ENCODE measurements around the gene RETREG1.
"Not testable (repeated sequence)": the region's sequence is repeated elsewhere in the genome, so short reads cannot be mapped to it uniquely, and the experiment has no call there.

Gene RETREG1

DNA sequence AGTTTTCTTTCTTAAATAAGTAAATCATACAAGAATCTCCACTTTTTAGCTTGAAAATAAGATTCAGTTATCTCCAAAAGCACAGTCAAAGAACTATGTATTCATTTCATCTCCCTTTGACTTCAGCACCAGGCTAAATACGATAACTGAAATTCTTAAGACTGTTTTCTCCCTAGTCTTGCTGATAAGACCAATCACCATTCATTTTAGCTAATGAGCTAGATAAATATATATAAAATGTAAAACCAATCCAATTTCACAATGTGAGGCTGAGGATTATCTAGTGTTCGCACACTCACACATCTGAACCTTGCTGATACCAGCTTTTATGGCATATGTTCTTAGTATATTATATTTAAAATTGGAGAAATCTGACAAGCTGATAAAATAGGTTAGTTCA, 133.9 kb downstream of the RETREG1 start:
- Histone ChIP-seq H3K9ac (ENCODE audit: low read depth in 1 of 2, low read length in 2 of 2) (no peak overlapping the region), H3K36me3 (ENCODE audit: control insufficient read depth in 1 of 2, insufficient read depth in 2 of 2, low read length in 2 of 2) (no peaks in the 10 kb centered on the region), H3K27me3 (ENCODE audit: control insufficient read depth in 1 of 2, insufficient read depth in 2 of 2, low read length in 2 of 2) (no peaks in the 10 kb centered on the region), H3K4me1 (ENCODE audit: control insufficient read depth in 1 of 2, insufficient read depth in 2 of 2, low read length in 2 of 2) (peaks cover 23 to 45% of the 10 kb centered on the region in 2 donors), H3K4me3 (ENCODE audit: low read depth in 1 of 2, low read length in 2 of 2) (no peak overlapping the region), H3K9me3 (ENCODE audit: control insufficient read depth in 1 of 2, low read length in 2 of 2) (no peaks in the 10 kb centered on the region), H3K27ac (ENCODE audit: low read depth, low read length) (no peak overlapping the region)

DNA sequence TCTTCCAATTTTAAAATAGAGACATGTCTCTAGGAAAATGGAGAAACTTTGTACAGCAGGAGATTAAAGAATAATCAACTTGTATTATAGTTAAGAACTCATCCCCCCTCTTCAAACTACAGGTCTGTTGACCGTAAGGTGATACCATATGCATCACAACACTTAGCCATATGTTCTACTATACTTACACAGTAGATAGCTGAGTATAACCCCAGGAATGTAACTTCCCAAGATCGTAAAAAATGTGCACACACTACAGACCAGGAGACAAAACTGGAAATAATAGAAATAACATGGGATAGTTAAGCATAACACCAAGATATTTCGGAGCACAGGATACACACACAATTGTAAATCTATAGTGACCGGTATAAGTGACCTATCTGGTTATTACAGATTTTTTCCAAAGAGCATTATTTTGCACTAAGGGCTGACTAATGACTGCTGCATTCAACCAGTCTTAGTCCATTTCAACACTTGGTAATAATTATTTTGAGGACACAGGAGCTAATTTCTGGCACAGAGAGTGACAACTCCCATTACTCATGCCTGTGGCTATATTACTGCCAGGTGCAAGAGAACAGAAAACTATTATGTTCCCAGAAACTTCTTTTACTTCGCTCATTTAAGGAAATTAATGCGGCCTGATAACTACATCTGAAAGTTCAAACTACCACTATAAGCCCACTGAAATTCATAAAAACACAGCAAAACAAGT, 135.8 kb downstream of the RETREG1 start:
- Histone ChIP-seq H3K4me3 (ENCODE audit: low read depth in 1 of 2, low read length in 2 of 2) (no peak overlapping the region), H3K27ac (ENCODE audit: low read depth, low read length) (no peak overlapping the region), H3K36me3 (ENCODE audit: control insufficient read depth in 1 of 2, insufficient read depth in 2 of 2, low read length in 2 of 2) (no peaks in the 10 kb centered on the region)

DNA sequence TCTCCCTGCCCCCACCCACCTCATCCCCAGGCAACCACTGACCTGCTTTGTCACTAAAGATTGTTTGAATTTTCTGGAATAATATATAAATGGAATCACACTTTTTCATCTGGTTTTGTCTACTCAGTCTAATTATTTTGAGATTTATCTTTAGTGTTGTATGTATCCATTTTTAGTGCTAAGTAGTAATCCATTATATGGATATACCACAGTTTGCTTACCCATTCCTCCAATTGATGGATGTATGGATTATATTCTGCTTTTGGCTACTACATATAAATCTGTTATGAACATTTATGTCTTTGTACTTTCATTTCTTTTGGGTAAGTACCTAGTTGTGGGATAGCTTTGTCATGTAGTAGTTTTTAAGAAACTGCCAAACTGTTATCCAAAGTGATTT, 136.7 kb downstream of the RETREG1 start:
- no peaks in the 10 kb centered on the region for H3K27me3 ChIP-seq (ENCODE audit: control insufficient read depth in 1 of 2, insufficient read depth in 2 of 2, low read length in 2 of 2)
- no peak overlapping the region for H3K4me3 ChIP-seq (ENCODE audit: low read depth in 1 of 2, low read length in 2 of 2)
- H3K27ac ChIP-seq (ENCODE audit: low read depth, low read length), result no peak overlapping the region
- no peaks in the 10 kb centered on the region for H3K9me3 ChIP-seq (ENCODE audit: control insufficient read depth in 1 of 2, low read length in 2 of 2)
- peaks cover 0 to 5% of the 10 kb centered on the region in 2 donors for H3K36me3 ChIP-seq (ENCODE audit: control insufficient read depth in 1 of 2, insufficient read depth in 2 of 2, low read length in 2 of 2)
- no peak overlapping the region for H3K9ac ChIP-seq (ENCODE audit: low read depth in 1 of 2, low read length in 2 of 2)
- H3K4me1 ChIP-seq (ENCODE audit: control insufficient read depth in 1 of 2, insufficient read depth in 2 of 2, low read length in 2 of 2), result peaks cover 10 to 26% of the 10 kb centered on the region in 2 donors

More for the DNA sequence above, 135.8 kb downstream of the RETREG1 start:
- Histone ChIP-seq H3K27me3 (ENCODE audit: control insufficient read depth in 1 of 2, insufficient read depth in 2 of 2, low read length in 2 of 2) (no peaks in the 10 kb centered on the region), H3K4me1 (ENCODE audit: control insufficient read depth in 1 of 2, insufficient read depth in 2 of 2, low read length in 2 of 2) (peaks cover 10 to 30% of the 10 kb centered on the region in 2 donors), H3K9ac (ENCODE audit: low read depth in 1 of 2, low read length in 2 of 2) (no peak overlapping the region), H3K9me3 (ENCODE audit: control insufficient read depth in 1 of 2, low read length in 2 of 2) (no peaks in the 10 kb centered on the region)

DNA sequence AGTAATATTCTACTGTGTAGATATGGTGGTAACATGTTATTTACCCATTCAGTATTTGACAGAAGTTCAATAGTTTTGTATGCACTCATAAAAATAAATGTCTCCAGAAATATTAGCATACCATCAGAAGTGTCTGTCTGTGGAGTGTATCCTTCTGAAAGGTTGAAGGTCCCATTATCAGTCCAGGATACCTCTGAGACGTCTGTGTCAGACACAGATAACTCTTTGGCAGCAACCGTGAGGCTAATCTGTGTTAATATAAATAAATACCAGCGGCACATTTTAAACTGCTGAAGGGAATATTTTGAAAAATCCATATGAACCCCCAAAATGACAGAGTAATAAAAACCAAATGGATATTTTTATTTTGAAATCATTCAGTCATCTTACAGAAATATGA, 139.3 kb downstream of the RETREG1 start:
- Histone ChIP-seq H3K4me1 (ENCODE audit: control insufficient read depth in 1 of 2, insufficient read depth in 2 of 2, low read length in 2 of 2) (peaks cover 4 to 6% of the 10 kb centered on the region in 2 donors), H3K27ac (ENCODE audit: low read depth, low read length) (no peak overlapping the region), H3K9ac (ENCODE audit: low read depth in 1 of 2, low read length in 2 of 2) (no peak overlapping the region), H3K4me3 (ENCODE audit: low read depth in 1 of 2, low read length in 2 of 2) (no peak overlapping the region), H3K27me3 (ENCODE audit: control insufficient read depth in 1 of 2, insufficient read depth in 2 of 2, low read length in 2 of 2) (no peaks in the 10 kb centered on the region), H3K36me3 (ENCODE audit: control insufficient read depth in 1 of 2, insufficient read depth in 2 of 2, low read length in 2 of 2) (peaks cover 0 to 11% of the 10 kb centered on the region in 2 donors), H3K9me3 (ENCODE audit: control insufficient read depth in 1 of 2, low read length in 2 of 2) (no peaks in the 10 kb centered on the region)

DNA sequence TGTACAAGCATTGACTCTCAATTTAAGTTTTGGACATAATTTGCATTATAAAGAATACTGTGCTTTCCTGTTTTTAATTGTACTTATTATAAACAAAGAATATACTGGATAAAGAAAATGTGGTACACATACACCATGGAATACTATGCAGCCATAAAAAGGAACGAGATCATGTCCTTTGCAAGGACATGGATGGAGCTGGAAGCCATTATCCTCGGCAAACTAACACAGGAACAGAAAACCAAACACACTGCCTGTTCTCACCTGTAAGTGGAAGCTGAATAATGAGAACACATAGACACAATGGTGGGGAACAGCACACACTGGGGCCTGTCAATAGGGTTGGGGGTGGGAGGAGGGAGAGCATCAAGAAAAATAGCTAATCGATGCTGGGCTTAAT, 140.4 kb downstream of the RETREG1 start:
- H3K27ac ChIP-seq (ENCODE audit: low read depth, low read length); H3K4me3 ChIP-seq (ENCODE audit: low read depth in 1 of 2, low read length in 2 of 2); H3K9ac ChIP-seq (ENCODE audit: low read depth in 1 of 2, low read length in 2 of 2); H3K9me3 ChIP-seq (ENCODE audit: control insufficient read depth in 1 of 2, low read length in 2 of 2); H3K27me3 ChIP-seq (ENCODE audit: control insufficient read depth in 1 of 2, insufficient read depth in 2 of 2, low read length in 2 of 2); H3K4me1 ChIP-seq (ENCODE audit: control insufficient read depth in 1 of 2, insufficient read depth in 2 of 2, low read length in 2 of 2): not testable (repeated sequence)
- H3K36me3 ChIP-seq (ENCODE audit: control insufficient read depth in 1 of 2, insufficient read depth in 2 of 2, low read length in 2 of 2), result peaks cover 0 to 11% of the 10 kb centered on the region in 2 donors

DNA sequence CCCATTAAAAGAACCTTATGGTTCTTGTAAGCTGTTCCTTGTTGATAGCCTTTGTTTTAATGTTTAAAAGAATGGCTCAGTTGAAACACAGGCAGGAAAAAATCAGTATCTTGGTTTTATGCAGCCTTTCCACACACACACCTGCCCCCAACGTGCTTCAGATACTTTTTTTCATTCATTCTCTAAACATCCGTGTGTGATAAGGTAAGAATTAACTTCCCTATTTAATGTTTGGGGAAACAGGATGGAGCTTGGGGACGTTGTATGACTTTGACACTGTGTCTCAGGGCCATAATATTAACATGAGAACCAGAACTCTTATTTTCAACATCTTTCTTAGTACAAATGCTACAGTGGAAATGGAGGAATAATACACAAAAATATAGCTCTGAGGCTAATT, 145.4 kb downstream of the RETREG1 start:
- peaks cover 13 to 23% of the 10 kb centered on the region in 2 donors for H3K4me1 ChIP-seq (ENCODE audit: control insufficient read depth in 1 of 2, insufficient read depth in 2 of 2, low read length in 2 of 2)
- peaks cover 0 to 11% of the 10 kb centered on the region in 2 donors for H3K36me3 ChIP-seq (ENCODE audit: control insufficient read depth in 1 of 2, insufficient read depth in 2 of 2, low read length in 2 of 2)
- H3K9ac ChIP-seq (ENCODE audit: low read depth in 1 of 2, low read length in 2 of 2), result no peak overlapping the region
- no peak overlapping the region for H3K4me3 ChIP-seq (ENCODE audit: low read depth in 1 of 2, low read length in 2 of 2)
- no peaks in the 10 kb centered on the region for H3K9me3 ChIP-seq (ENCODE audit: control insufficient read depth in 1 of 2, low read length in 2 of 2)
- H3K27me3 ChIP-seq (ENCODE audit: control insufficient read depth in 1 of 2, insufficient read depth in 2 of 2, low read length in 2 of 2), result no peaks in the 10 kb centered on the region
- no peak overlapping the region for H3K27ac ChIP-seq (ENCODE audit: low read depth, low read length)

DNA sequence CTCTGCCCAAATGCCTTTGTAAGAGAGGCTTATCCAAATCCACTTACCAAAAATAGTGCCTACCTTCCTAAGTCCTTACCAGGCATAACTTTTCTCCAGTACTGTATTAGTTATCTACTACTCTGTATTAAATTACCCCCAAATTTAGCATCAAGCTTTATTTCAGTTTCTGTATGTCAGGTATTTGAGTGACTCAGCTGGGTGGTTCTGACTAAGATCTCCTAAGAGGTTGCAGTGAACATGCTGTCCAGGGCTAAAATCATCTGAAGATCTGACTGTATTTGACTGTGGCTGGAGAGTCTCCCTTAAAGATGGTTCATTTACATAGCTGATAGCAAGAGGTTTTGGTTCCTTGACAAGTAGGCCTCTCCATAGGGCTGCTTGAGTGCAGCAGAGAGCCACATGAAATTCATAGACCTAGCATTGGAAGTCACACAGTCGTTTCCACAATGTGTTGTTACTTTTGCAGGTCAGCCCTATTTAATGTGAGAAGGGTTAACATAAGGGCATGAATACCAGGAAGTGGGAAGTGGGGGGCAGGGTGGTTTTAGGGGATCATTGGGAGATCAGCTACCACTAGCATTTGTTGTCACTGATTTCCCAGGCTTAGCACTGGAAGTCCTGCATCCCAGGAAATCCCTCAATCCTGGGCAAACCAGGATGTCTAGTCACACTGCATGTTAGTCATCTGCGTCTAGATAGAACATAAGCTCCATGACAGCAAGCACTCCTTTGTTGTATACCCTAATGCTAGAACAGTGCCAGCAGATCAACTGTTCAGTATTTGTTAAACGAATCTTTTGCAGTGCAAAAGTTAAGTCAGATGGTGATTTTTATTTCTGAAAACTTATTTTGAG, 149.2 kb downstream of the RETREG1 start:
- Histone ChIP-seq H3K9me3 (ENCODE audit: control insufficient read depth in 1 of 2, low read length in 2 of 2) (no peaks in the 10 kb centered on the region), H3K4me3 (ENCODE audit: low read depth in 1 of 2, low read length in 2 of 2) (peak overlapping the region; percentile 100), H3K27me3 (ENCODE audit: control insufficient read depth in 1 of 2, insufficient read depth in 2 of 2, low read length in 2 of 2) (no peaks in the 10 kb centered on the region), H3K36me3 (ENCODE audit: control insufficient read depth in 1 of 2, insufficient read depth in 2 of 2, low read length in 2 of 2) (peaks cover 10 to 11% of the 10 kb centered on the region in 2 donors), H3K9ac (ENCODE audit: low read depth in 1 of 2, low read length in 2 of 2) (peak overlapping the region; percentile 9 to 27), H3K27ac (ENCODE audit: low read depth, low read length) (no peak overlapping the region), H3K4me1 (ENCODE audit: control insufficient read depth in 1 of 2, insufficient read depth in 2 of 2, low read length in 2 of 2) (peaks cover 34 to 45% of the 10 kb centered on the region in 2 donors)

DNA sequence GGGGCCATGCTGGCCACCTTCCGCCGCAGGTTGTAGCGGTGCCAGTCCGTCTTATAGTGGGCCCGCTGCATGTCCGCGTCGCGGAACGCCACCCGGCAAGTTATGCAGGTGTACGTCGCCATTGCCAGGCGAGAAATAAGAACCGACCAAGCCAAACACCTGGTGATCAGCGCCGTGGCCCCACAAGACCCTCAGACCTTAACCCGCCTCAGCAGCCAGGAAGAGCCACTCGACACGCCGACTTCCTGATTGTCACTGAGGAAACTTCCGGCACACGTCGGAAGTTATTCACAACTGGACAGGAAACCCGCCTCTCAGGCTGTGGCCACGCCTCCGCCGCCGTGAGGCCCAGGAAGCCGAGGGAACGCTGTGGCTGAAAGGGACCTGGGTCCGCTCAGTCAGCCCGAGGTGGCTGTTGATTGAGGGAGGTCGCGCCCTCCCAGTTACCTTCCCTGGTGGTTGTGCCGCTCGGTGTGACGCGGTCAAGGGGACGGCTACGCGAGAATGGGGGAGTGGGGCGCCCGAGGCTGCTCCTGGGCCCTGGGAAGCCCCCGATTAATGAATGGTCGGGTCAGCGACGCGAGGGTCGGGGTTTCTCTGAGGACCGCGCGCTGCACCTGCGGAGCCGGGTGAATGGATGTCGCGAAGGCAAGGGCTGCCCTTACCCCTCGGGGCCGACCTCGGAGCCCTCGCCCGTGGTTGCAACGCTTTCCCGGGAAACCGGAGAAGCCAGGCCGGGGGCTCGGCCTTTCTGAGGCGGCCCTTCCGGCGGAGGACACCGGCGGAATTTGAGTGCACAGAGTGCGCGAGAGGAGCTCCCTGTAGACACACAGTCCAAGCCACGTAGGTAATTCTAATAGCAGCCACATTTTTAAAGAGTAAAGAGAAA, 151.0 kb downstream of the RETREG1 start, which contains the start of gene ZNF622:
ZNF622 (minus strand) TSS at position 257 of the 889 bp plus-strand sequence; CDS start at position 122, 135 bp downstream.
- Histone ChIP-seq H3K9ac (ENCODE audit: low read depth in 1 of 2, low read length in 2 of 2) (peak within 1 kb of the TSS; percentile 84 to 94), H3K27me3 (ENCODE audit: control insufficient read depth in 1 of 2, insufficient read depth in 2 of 2, low read length in 2 of 2) (no peaks in the 10 kb centered on the region), H3K27ac (ENCODE audit: low read depth, low read length) (peak within 1 kb of the TSS; percentile 83), H3K36me3 (ENCODE audit: control insufficient read depth in 1 of 2, insufficient read depth in 2 of 2, low read length in 2 of 2) (peaks cover 28% of the 10 kb centered on the region in 2 donors), H3K9me3 (ENCODE audit: control insufficient read depth in 1 of 2, low read length in 2 of 2) (no peaks in the 10 kb centered on the region), H3K4me1 (ENCODE audit: control insufficient read depth in 1 of 2, insufficient read depth in 2 of 2, low read length in 2 of 2) (peaks cover 50 to 54% of the 10 kb centered on the region in 2 donors), H3K4me3 (ENCODE audit: low read depth in 1 of 2, low read length in 2 of 2) (peak within 1 kb of the TSS; percentile 100)

DNA sequence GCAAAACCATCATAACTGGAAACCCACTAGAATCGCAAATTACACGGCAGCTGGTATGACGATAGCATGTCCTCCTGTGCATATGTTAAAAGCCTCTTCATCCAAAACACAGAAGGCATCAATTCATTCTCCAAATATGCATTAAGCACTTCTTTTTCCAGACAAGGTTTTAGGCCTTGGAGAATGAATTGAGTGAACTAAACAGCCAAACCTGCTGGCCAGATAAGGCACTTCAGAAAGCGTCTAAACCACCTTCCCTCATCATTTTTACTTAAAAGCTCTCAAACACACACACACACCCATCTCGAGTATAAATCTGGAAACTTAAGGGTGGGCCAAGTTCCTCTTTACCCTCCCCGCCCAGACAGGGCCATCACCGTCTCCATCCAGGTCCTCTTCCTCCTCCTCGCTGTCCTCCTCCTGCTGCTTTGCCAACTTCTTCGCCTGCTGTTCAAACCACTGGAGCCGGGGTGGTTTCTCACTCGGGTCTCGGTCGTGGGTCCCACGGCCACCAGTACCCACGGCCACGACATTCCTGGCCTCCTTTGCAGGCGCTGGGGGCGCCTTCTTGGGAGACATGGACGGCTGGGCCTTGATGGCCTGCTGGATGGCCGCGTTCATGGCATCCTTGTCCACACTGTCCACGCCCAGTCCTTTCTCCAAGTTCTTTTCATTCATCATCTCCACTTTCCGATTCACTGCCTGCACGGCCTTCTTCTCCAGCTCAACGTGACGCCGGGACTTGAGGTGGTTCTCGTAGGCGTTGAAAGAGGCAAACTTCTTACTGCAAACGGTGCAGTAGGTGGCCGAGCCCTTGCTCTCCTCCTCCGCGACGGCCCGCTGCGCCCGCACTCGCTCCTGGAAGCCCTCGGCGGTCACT, 151.9 kb downstream of the RETREG1 start:
- Histone ChIP-seq H3K36me3 (ENCODE audit: control insufficient read depth in 1 of 2, insufficient read depth in 2 of 2, low read length in 2 of 2) (peaks cover 28 to 34% of the 10 kb centered on the region in 2 donors), H3K4me3 (ENCODE audit: low read depth in 1 of 2, low read length in 2 of 2) (peak overlapping the region; percentile 100), H3K9me3 (ENCODE audit: control insufficient read depth in 1 of 2, low read length in 2 of 2) (no peaks in the 10 kb centered on the region), H3K27ac (ENCODE audit: low read depth, low read length) (peak overlapping the region; percentile 65), H3K27me3 (ENCODE audit: control insufficient read depth in 1 of 2, insufficient read depth in 2 of 2, low read length in 2 of 2) (no peaks in the 10 kb centered on the region), H3K4me1 (ENCODE audit: control insufficient read depth in 1 of 2, insufficient read depth in 2 of 2, low read length in 2 of 2) (peaks cover 55 to 57% of the 10 kb centered on the region in 2 donors), H3K9ac (ENCODE audit: low read depth in 1 of 2, low read length in 2 of 2) (peak overlapping the region; percentile 84 to 94)

Measured in duodenal mucosa (tissue), 2 donors.